ENCODE results near the gene TOR4A. TPM values are rescaled to one million over a fixed set of nuclear protein-coding genes. Genes with fewer than 3 reads are reported as not detected.

The TOR4A gene
- total RNA-seq, 1 experiment from 2014 or later, result 9.7 TPM

DNA sequence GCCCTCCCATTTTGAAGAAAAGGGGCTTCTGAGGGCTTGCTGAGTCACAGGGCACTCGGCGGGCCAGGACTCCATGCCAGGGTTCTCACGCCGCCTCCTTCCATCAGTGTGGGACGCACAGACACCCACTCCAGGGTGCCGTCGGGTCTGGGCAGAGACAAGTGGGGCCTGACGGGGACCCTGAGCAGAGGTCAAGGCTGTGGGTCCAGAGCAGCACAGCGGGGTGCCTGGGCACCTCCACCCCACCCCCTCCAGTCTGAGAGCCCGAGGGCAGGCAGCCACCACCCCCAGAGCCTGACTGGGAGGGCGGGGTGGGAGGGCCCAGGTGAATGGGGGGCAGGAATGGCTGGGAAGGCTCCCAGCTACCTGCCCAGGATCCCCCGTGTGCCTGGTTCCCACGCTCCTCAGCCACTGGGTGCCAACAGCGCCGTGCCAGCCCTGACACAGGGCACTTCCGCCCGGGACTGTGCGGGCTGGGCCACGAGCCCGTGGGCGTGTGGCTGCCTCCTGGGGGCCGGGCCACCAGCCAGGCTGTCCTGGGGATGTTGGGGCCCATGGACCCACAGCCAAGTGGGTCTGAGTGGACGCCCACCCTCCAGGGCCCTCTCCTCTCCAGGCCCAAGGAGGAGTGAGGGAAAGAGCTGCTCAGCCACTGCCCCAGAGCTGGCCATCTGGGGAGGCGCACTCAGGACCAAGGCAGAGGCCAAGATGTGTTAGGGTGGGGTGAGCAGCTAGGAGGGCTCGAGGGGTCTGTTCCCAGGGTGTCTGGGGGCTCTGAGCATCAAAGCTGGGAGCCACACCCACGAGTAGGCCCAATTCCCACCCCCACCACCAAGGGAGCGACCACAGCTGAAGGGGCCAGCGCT, 34.7 kb downstream of the TOR4A start:
- Histone ChIP-seq H3K9me3 (replicated peaks) (no peaks in the 10 kb centered on the region), H3K27me3 (replicated peaks) (peaks cover 4% of the 10 kb centered on the region; the same call in 1 of the 2 replicates), H3K27ac (no peak overlapping the region), H3K36me3 (no peaks in the 10 kb centered on the region), H3K4me1 (replicated peaks) (peaks cover 7% of the 10 kb centered on the region), H3K4me3 (no peak overlapping the region)
- DNase-seq (ENCODE audit: low read depth in 1 of 2, low spot score in 2 of 2), result no peak

DNA sequence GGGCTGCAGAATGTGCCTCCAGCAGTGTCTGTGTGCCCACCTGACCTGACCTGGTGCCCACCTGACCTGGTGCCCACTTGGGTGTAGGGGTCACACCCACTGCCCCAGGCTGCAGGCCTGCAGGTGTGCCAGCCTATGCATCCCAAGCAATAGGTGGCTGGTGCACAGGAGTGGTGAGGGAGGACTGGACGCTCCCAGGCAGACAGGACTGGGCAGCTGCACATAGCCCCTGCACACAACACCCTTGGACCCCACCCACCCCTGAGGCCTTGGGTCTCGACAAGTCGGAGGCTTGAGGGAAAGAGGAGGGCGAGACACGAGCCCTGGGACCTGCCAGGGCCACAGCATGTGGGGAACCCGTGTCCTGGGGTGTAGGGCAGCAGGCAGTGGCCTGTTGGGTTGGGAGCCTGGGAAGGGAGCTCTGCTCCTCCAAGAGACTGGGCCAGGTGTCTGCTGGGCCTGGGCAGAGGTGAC, 35.4 kb downstream of the TOR4A start:
- no peaks in the 10 kb centered on the region for H3K27me3 ChIP-seq (replicated peaks)
- no peak overlapping the region for H3K4me3 ChIP-seq
- H3K27ac ChIP-seq, result no peak overlapping the region
- DNase-seq (ENCODE audit: low read depth in 1 of 2, low spot score in 2 of 2), result no peak
- H3K4me1 ChIP-seq (replicated peaks), result peaks cover 7% of the 10 kb centered on the region
- H3K9me3 ChIP-seq (replicated peaks), result no peaks in the 10 kb centered on the region
- no peaks in the 10 kb centered on the region for H3K36me3 ChIP-seq

DNA sequence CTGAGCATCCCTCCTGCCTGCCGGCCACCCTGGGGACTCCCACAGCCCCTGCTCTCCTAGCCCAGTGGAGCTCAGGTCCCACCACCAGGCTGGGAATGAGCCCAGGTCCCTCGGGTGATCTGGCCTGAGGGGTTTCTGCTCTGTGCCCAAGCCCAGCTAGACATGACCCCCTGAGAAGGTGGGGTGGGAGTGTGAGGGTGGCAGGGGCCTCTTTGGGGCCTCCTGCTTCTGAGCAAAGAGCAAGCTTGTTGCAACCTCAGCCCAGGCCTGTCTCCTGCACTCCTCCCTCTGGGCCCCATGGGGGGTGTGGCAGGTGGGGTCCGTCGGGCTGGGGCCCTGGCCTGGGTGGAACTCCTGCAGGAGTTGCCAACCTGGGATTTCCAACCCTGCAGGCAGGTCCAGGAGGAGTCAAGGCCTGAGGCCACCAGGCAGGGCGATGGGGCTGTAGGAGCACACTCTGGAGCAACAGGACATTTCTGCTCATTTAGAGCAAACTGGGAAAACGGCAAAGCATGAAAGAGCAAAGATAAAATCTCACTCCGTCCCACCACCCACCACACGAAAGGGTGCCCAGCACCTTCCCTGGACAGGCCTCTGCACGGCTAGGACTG, 35.9 kb downstream of the TOR4A start:
- H3K27ac ChIP-seq, result no peak overlapping the region
- no peak for DNase-seq (ENCODE audit: low read depth in 1 of 2, low spot score in 2 of 2)
- no peaks in the 10 kb centered on the region for H3K36me3 ChIP-seq
- peaks cover 7% of the 10 kb centered on the region for H3K4me1 ChIP-seq (replicated peaks)
- H3K4me3 ChIP-seq, result no peak overlapping the region
- no peaks in the 10 kb centered on the region for H3K27me3 ChIP-seq (replicated peaks)
- no peaks in the 10 kb centered on the region for H3K9me3 ChIP-seq (replicated peaks)

DNA sequence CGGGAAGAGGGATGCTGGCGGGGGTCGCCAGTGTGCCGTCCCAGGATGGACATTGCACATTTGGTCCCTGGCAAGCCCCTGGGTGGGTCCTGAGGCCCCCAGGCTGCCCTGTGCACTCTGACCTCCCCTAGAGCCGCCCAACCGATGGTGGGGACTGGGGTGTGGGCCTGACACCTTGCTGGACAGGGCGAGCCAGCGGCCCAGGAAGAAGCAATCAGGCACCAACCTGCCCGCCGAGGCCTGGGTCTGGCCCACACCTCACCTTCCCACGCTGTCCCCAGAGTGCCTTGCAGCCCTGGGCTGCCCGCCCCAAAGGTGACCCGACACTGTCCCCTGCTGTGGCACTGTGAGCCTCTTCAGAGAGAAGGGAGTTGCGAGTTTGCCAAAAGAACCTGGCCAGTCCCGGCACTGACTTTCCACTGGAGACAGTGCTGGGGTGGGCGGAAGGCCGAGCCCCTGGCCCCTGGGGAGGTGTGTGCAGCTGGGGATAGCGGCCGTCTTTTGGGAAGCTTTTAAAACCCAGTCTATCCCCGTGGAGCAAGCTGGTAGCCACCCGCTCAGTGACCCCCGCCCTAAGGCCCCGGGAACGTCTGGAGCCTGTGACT, 36.5 kb downstream of the TOR4A start:
- DNase-seq (ENCODE audit: low read depth in 1 of 2, low spot score in 2 of 2), result no peak
- no peak overlapping the region for H3K4me3 ChIP-seq
- H3K9me3 ChIP-seq (replicated peaks), result no peaks in the 10 kb centered on the region
- H3K4me1 ChIP-seq (replicated peaks), result peaks cover 7% of the 10 kb centered on the region
- no peaks in the 10 kb centered on the region for H3K27me3 ChIP-seq (replicated peaks)
- no peak overlapping the region for H3K27ac ChIP-seq
- no peaks in the 10 kb centered on the region for H3K36me3 ChIP-seq

DNA sequence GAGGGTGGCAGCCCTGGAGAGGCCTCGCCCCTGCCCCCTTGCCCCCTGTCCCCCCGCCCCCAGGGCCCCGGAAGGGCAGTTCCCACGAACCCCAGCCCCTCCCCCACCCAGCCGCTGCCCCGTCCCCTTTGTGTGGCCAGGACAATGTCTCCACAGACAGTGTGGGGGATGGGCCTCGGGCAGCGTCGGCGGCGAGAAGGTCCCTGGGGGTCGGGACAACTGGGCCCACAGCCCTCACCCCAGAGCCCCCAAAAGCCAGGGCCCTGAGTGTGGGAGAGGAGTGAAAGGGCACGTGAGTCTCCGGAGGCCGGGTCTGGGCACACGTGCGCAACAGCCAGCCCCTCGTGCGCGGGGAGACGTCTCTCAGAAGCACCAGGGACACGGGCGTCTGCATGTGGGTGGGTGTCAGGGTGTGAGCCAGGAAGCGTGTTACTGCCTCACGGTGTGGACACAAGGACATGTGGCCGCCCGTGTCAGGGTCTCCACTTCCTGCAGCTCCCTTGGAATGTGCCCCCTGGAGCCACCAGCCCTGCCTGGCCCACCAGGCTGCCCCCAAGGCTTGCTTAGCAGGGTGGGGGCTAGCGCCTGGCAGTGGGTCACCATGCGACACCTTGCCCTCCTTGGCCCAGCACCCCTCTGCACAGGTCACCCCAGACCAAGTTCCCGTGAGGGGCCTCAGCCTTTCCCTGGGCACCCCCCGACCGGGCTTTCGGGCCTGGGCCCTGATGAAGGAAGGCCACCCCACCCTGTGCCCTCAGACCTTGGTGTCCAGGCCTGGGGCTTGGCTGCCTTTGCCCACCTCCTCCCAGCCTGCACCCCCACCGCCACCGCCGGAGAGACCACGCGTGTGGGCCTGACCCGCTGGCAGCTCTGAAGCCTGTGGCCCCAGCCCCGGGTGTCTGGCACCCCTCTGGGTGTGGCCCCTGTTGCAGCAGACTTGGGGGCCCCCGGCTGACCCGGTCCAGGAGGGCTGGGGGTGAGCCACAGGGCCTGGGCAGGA, 37.3 kb downstream of the TOR4A start:
- peak in 1 of 2 experiments; percentile 43 for DNase-seq (ENCODE audit: low read depth in 1 of 2, low spot score in 2 of 2)
- Histone ChIP-seq H3K9me3 (replicated peaks) (no peaks in the 10 kb centered on the region), H3K36me3 (no peaks in the 10 kb centered on the region), H3K27me3 (replicated peaks) (no peaks in the 10 kb centered on the region), H3K4me1 (replicated peaks) (peaks cover 7% of the 10 kb centered on the region), H3K4me3 (no peak overlapping the region), H3K27ac (no peak overlapping the region)

DNA sequence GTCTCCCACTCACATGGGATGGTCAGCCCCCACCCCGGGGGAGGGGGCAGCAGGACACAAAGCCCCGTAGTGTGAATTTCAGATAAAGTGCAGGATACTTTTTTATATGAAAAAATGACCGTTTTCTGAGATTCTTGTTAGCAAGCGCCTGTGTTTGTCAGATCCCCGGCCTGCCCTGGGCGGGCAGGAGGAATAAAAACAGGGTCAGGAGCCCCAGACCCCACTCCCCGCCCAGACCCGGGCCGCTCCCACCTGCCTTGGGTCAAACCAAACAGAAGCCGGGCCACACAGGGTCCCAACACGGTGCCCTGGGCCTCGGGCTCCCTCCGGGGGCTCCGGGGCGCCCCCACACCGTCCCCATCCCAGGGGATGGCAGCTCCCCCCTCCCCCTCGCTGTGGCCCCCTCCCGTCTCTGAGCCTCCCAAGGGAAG, 38.1 kb downstream of the TOR4A start:
- H3K9me3 ChIP-seq (replicated peaks), result no peaks in the 10 kb centered on the region
- no peak overlapping the region for H3K4me3 ChIP-seq

DNA sequence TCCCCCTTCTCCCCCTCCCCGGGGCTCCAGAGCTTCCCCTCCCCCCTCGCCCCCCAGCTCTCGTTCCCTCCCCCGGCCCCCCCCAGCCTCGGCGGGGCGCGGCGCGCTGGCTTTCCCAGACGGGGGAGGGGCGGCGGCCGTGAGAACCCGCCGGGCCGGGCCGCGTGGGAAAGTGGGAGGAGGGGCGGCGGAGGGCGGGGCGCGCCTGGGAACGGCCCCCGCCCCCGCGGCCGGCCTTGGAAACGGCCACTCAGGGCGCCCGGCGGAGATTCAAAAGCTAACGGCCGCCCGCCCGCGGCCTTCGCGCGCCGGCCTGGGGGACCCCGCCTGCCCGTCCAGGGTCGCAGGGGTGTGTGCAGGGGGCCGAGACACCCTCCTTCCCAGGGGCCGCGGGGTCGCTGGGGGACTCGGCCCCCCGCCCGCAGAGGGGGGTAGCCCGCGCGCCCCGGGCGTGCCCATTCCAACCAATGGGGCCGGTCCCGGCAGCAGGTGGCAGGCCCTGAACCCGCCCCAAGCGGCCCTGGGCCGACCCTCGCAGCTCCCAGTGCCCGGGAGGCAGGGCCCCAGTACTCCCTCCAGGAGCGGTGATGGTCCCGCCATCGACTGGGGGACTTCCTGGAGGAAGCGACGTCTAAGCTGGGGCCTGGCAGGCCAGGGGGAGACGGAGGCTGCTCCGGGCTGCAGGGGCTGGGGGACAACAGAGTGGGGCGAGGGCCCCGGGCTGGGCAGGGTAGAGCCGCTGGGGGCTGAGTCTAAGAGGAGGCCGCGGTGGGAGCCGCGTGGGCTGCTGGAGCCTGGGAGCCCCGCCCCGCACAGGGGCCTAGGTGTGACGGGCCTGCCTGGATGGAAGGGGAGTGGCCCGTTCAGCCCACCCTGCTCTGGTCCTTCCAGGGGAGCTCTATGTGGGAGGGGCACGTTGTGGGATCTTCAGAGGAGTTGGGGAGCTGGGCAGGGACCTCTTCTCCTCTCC, 38.8 kb downstream of the TOR4A start:
- no peaks in the 10 kb centered on the region for H3K27me3 ChIP-seq (replicated peaks)
- DNase-seq (ENCODE audit: low read depth in 1 of 2, low spot score in 2 of 2), result peak; percentile 23 to 46
- peak overlapping the region; percentile 58 for H3K27ac ChIP-seq
- H3K4me1 ChIP-seq (replicated peaks), result peaks cover 7% of the 10 kb centered on the region
- no peaks in the 10 kb centered on the region for H3K9me3 ChIP-seq (replicated peaks)
- no peaks in the 10 kb centered on the region for H3K36me3 ChIP-seq
- peak overlapping the region; percentile 18 for H3K4me3 ChIP-seq

More for the DNA sequence above, 38.1 kb downstream of the TOR4A start:
- no peak overlapping the region for H3K27ac ChIP-seq
- no peaks in the 10 kb centered on the region for H3K27me3 ChIP-seq (replicated peaks)
- DNase-seq (ENCODE audit: low read depth in 1 of 2, low spot score in 2 of 2), result no peak
- peaks cover 7% of the 10 kb centered on the region for H3K4me1 ChIP-seq (replicated peaks)
- H3K36me3 ChIP-seq, result no peaks in the 10 kb centered on the region

DNA sequence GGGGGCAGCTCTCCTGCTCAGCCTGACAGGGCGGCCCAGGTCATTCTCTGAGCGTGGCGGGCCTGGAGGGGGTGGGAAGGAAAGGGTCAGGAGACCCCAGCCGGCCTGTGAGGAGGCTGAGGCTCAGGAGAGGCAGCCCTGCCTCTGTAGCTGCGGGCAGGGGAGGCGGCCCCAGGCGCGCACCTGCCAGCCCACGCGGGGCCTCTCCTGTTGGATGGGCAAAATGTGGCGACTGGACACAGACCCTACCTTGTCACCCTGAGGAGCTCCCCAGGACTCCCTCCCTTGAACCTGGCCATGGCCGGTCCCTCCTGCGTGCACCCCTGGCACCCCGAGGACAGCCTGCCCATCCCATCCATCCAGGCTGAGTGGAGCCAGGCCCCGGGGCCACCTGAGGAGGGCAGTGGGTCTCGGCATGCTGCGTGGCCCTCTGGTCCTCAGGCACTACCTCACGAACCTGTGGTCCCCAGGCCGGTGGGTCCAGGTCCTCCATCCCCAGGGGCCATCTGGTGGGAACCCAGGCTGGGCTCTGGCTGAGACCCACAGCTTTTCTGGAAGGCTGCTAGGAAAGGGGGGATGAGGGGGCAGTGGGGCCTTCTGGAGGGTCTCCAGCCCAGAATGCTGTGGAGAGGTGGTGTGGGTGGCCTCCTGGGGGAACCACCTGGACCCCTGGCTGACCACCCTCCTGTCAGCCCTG, 39.6 kb downstream of the TOR4A start:
- peaks cover 7% of the 10 kb centered on the region for H3K4me1 ChIP-seq (replicated peaks)
- H3K9me3 ChIP-seq (replicated peaks), result no peaks in the 10 kb centered on the region
- H3K27ac ChIP-seq, result no peak overlapping the region
- no peak overlapping the region for H3K4me3 ChIP-seq
- DNase-seq (ENCODE audit: low read depth in 1 of 2, low spot score in 2 of 2), result no peak
- H3K27me3 ChIP-seq (replicated peaks), result no peaks in the 10 kb centered on the region
- no peaks in the 10 kb centered on the region for H3K36me3 ChIP-seq

DNA sequence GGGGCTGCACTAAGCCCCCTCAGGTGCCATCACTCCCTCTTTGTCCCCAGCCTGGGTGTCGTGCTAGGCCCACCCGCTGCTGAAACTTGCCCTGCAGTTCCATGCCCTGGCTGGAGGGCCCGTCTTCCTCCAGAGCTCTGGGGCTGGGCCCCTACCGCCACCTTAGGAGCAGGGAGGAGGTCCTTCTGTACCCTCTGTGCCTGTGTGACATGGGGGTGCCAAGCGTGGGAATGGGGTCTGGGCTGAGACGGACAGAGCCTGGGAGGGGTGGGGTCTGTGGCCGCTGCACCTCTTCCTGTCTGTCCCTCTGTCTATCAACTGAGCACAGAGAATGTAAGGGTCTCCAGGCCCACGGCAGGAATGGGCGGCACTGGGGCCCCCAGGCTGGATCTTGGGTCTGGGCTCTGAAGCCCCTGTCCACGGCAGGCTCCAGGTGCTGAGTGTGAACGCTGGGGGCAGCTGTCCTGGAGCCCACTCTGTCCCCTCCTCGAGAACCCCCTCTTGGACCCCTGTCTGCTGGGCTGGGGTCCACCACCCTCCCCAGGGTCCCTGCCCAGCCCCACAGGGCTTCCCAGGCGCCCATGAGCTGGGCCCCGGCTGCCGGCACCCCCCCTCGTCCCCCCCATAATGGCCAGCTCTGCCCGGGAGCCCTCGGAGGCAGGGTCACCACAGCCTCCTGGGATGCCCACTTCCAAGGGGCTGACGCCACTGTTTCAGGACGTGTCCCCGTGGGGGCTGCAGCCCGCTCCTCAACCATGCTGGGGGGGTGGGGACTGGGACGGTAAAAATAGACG, 40.4 kb downstream of the TOR4A start:
- no peak for DNase-seq (ENCODE audit: low read depth in 1 of 2, low spot score in 2 of 2)
- no peaks in the 10 kb centered on the region for H3K27me3 ChIP-seq (replicated peaks)
- H3K4me3 ChIP-seq, result no peak overlapping the region
- no peaks in the 10 kb centered on the region for H3K9me3 ChIP-seq (replicated peaks)
- peaks cover 7% of the 10 kb centered on the region for H3K4me1 ChIP-seq (replicated peaks)
- H3K36me3 ChIP-seq, result no peaks in the 10 kb centered on the region
- no peak overlapping the region for H3K27ac ChIP-seq

DNA sequence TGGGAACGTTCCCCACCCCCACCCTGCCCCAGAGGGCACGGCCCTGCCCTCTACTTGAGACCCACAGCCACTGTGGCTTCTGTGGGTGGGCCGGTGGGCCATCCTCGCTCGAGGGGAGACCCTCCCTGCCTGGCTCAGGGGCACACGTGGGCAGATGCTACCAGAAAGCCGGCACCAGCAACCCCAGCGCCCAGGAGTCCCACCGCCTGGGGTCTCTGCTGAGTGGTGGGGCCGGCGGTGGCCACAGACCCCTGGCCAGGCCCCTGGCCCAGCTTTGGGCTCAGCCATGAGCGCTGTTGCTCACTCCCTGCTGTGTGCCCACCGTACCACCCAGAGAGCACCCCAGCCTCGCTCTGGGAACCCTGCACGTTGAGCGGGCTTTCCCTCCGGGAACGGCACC, 41.1 kb downstream of the TOR4A start:
- Histone ChIP-seq H3K4me1 (replicated peaks) (peaks cover 7% of the 10 kb centered on the region), H3K27ac (no peak overlapping the region), H3K9me3 (replicated peaks) (no peaks in the 10 kb centered on the region), H3K4me3 (no peak overlapping the region), H3K36me3 (no peaks in the 10 kb centered on the region), H3K27me3 (replicated peaks) (no peaks in the 10 kb centered on the region)
- DNase-seq (ENCODE audit: low read depth in 1 of 2, low spot score in 2 of 2), result no peak

DNA sequence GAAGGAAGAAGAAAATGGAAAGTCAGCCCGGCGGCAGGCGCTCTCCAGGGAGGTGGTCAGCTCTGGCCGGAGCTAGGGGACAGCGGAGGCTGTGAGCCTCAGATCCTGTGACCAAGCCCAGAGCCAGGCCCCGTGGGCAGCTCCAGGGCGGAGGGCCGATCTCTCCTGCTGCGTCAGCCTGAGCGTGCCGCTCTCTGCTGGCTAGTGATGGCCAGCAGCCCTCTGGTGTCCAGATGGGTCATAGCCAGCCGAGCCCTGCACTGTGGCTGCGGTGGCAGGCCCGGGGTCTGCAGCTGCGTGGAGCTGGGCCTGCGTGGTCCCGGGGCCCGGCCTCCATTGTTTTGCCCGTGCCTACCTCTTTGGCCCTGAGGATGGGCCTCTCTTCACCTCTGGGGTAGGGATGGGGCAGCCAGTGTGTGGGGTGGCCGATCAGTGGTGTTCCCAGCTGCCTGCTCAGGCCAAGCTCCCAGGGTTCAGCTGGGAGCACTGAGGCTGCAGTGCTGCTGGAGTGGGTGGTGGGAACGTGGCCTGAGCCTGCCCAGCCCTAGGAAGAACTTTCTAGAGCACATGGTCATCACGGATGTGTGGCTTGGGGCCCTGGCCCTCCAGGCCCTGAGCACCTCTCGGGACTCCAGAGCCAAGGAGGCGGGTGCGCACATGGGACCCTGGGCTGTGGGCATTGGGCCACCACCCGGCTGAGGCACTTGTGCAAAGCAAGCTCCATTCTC, 41.6 kb downstream of the TOR4A start:
- DNase-seq (ENCODE audit: low read depth in 1 of 2, low spot score in 2 of 2), result peak in 1 of 2 experiments; percentile 46
- no peaks in the 10 kb centered on the region for H3K36me3 ChIP-seq
- no peaks in the 10 kb centered on the region for H3K9me3 ChIP-seq (replicated peaks)
- no peak overlapping the region for H3K27ac ChIP-seq
- H3K27me3 ChIP-seq (replicated peaks), result no peaks in the 10 kb centered on the region
- peaks cover 7% of the 10 kb centered on the region for H3K4me1 ChIP-seq (replicated peaks)
- no peak overlapping the region for H3K4me3 ChIP-seq

Data from SJSA1 (cell line).